Upper lobe of left lung (tissue), 6 donors: ENCODE results near the gene NHLRC4. TPM values are rescaled to one million over a fixed set of nuclear protein-coding genes. Genes with fewer than 3 reads are reported as not detected.
A peak's percentile ranks its signal among the peaks of the same experiment; 100 is the strongest.

Source experiments
- ATAC-seq, 2 donors: fragments of 200-7000 bp; cut with Tn5 transposase; one replicate each; pipeline ENCODE4 v1.9.1; 2022; ENCODE audit warnings: mild to moderate bottlenecking in 2 of 2, moderate library complexity in 2 of 2; ENCODE audit not compliant: low FRiP score in 2 of 2
- DNase-seq, 2 donors: peaks; one replicate each; pipeline ENCODE4 v3.0.0-alpha.2; 2019 to 2020
- H3K27ac ChIP-seq, 4 donors: fragments of 200-600 bp; sonication (generic); one replicate each; pipeline ENCODE4 v1.5.1; 2016 to 2019
- H3K27me3 ChIP-seq, 4 donors: fragments of 200-600 bp; sonication (generic); one replicate each; pipeline ENCODE4 v1.5.1; 2017 to 2019
- H3K36me3 ChIP-seq, 4 donors: fragments of 200-600 bp; sonication (generic); one replicate each; pipeline ENCODE4 v1.5.1; 2016 to 2019
- H3K4me1 ChIP-seq, 4 donors: fragments of 200-600 bp; sonication (generic); one replicate each; pipeline ENCODE4 v1.5.1; 2018 to 2019
- H3K4me3 ChIP-seq, 4 donors: fragments of 200-600 bp; sonication (generic); one replicate each; pipeline ENCODE4 v1.5.1; 2017 to 2019; ENCODE audit warnings: mild to moderate bottlenecking in 2 of 4, moderate library complexity in 1 of 4
- H3K9me3 ChIP-seq, 4 donors: fragments of 200-600 bp; sonication (generic); one replicate each; pipeline ENCODE4 v1.5.1; 2018 to 2019
- CTCF ChIP-seq, 6 experiments: fragments of 450-650 bp in 4 of 6; fragments of 200-600 bp in 2 of 6; sonication (generic) in 2 of 6; IDR thresholded peaks; one replicate each; pipeline ENCODE4 v1.5.1; 2016 to 2019; ENCODE audit warnings: antibody characterized with exemption in 6 of 6
- EP300 ChIP-seq, 4 donors: sonication (generic); formaldehyde crosslinking; IDR thresholded peaks; one replicate each; pipeline ENCODE4 v1.5.1; 2017; ENCODE audit warnings: antibody characterized with exemption in 4 of 4, control low read depth in 2 of 4
- POLR2A ChIP-seq, 4 donors: fragments of 450-650 bp; IDR thresholded peaks; one replicate each; pipeline ENCODE4 v1.5.1; 2016 to 2017; ENCODE audit warnings: antibody characterized with exemption in 4 of 4, mild to moderate bottlenecking in 2 of 4
- POLR2AphosphoS5 ChIP-seq, 2 donors: sonication (generic); formaldehyde crosslinking; IDR thresholded peaks; one replicate each; pipeline ENCODE4 v1.5.1; 2017; ENCODE audit warnings: antibody characterized with exemption in 2 of 2
- WGBS, 2 donors: methylation state at CpG; one replicate each; pipeline ENCODE4 v1.1.5; 2017 to 2018; 5-methylcytosine and 5-hydroxymethylcytosine counted together
- total RNA-seq, 6 donors: library from RNA; depleted of rRNA in 4 of 6; stranded (reverse); fragments of >200 nt in 4 of 6; gene quantifications; one replicate each; pipeline versions ENCODE4 v1.1.0 to v1.2.1, GENCODE V29; 2016 to 2021
- donor health status: DM: no; HTN: no; CAD: no; lungs with moderate emphysema.
- donor health status: DM: no; HTN: yes; CAD: no; lungs with severe emphysema.

Gene NHLRC4
- total RNA-seq, 6 donors from 2014 or later, result 1.2 to 7.8 (median 3.3) TPM

GRCh38 chr16:585351-585750 lies 18.5 kb downstream of the NHLRC4 start:
- ATAC-seq (no peak), DNase-seq (peak; percentile 45 to 77)
- Histone ChIP-seq H3K4me3 (no peak overlapping the region), H3K27ac (no peak overlapping the region), H3K9me3 (no peaks in the 10 kb centered on the region), H3K27me3 (no peaks in the 10 kb centered on the region), H3K36me3 (peaks cover 0 to 15% (median 7%) of the 10 kb centered on the region in 4 donors), H3K4me1 (peaks cover 13 to 24% (median 20%) of the 10 kb centered on the region in 4 donors)
- no peak for TF ChIP-seq POLR2A (IDR thresholded peaks at IDR 0.05)
- TF ChIP-seq POLR2AphosphoS5 (IDR thresholded peaks at IDR 0.05), result no peak
- TF ChIP-seq CTCF (IDR thresholded peaks at IDR 0.05), result peak in 2 of 6 experiments; percentile 14 to 48
- no peak for TF ChIP-seq EP300 (IDR thresholded peaks at IDR 0.05)
- 0 to 14% methylated on average over 1 of the region's 10 CpGs for WGBS, 2 donors

DNA sequence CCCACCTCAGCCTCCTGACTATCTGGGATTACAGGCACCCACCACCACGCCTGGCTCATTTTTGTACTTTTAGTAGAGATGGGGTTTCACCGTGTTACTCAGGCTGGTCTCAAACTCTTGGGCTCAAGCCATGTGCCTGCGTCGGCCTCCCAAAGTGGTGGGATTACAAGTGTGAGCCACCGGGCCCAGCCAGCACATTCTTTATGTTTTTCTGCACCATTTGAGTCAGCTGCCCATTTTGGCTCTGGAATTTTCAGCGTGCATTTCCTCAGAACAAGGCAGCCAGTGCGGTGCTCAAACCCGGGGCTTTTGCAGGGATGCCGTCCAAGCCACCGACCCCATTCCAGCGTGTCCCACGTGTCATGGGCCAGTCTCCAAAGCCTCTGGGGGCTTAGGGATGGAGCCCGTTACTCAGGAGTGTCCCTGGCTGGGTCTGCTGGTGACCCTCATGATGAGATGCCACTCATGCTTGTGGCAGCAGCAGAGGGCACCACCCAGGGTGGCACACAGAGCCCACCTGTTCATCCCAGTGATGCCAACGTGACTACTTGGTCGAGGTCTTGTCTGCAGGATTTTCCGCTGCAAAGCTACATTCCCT lies 19.3 kb downstream of the NHLRC4 start:
- DNase-seq, result no peak
- no peak for TF ChIP-seq CTCF (IDR thresholded peaks at IDR 0.05)
- TF ChIP-seq POLR2A (IDR thresholded peaks at IDR 0.05), result no peak
- no peaks in the 10 kb centered on the region for H3K27me3 ChIP-seq
- H3K36me3 ChIP-seq, result peaks cover 0 to 10% (median 3%) of the 10 kb centered on the region in 4 donors
- peaks cover 18 to 32% (median 27%) of the 10 kb centered on the region in 4 donors for H3K4me1 ChIP-seq
- no peaks in the 10 kb centered on the region for H3K9me3 ChIP-seq
- no peak for ATAC-seq
- H3K4me3 ChIP-seq, result no peak overlapping the region
- 48 to 51% methylated on average over 9 to 16 of the region's 16 CpGs for WGBS, 2 donors
- H3K27ac ChIP-seq, result no peak overlapping the region

DNA sequence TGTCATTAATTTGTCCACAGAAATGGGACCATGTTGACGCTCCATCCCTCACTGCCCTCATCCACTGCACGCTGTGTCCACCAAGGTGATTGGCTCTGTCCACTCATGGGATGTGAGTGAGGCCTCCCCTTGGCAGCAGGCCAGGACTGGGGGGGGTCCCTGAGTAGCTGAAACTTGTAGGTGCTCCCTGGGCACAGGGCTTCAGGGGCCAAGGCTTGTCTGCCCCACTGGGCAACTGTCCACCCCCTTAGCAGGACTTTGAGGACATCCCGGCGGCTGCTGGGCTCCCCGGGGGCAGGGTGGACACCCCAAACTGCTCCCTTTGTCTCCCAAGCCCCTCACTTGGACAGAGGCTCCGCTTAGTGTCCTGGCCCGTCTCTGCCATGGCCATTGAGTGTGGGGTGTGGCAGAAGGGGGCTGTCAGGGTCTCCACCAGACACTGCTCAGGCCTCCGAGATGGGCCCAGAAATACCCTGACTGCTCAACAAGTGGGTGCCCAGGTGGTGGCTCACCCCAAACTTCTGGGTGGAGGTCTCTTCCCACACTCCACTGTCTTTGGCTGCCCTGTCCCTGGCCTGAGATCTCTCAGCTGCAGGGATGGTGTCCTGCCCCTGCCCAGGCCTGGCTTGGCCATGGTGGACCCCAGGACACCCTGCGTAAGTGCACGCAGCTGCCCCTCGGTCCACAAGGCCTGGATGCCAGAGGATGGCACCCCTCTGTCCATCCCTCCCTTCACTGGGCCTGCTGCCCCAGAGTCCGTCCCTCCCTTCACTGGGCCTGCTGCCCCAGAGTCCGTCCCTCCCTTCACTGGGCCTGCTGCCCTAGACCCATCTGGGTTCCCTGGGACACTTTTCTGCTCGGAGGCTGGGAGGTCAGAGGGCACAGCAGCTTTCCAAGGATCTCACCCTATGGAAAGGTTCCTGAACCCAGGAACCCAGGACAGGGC lies 20.1 kb downstream of the NHLRC4 start:
- Histone ChIP-seq H3K36me3 (peaks cover 0 to 8% (median 2%) of the 10 kb centered on the region in 4 donors), H3K9me3 (no peaks in the 10 kb centered on the region), H3K4me1 (peaks cover 21 to 39% (median 34%) of the 10 kb centered on the region in 4 donors), H3K27ac (peak overlapping the region in 2 of 4 donors; percentile 13 to 95), H3K27me3 (no peaks in the 10 kb centered on the region), H3K4me3 (no peak overlapping the region)
- WGBS, 2 donors, result 78% methylated on average over 2 to 13 of the region's 14 CpGs
- ATAC-seq, result no peak
- peak in 1 of 2 donors; percentile 75 for DNase-seq
- TF ChIP-seq POLR2A (IDR thresholded peaks at IDR 0.05), result peak in 1 of 4 donors; percentile 10
- TF ChIP-seq CTCF (IDR thresholded peaks at IDR 0.05), result no peak

- no peaks in the 10 kb centered on the region for H3K9me3 ChIP-seq
- peak overlapping the region; percentile 95 to 98 (median 96) for H3K27ac ChIP-seq
- peaks cover 38 to 56% (median 51%) of the 10 kb centered on the region in 4 donors for H3K4me1 ChIP-seq
- TF ChIP-seq POLR2A (IDR thresholded peaks at IDR 0.05) (no peak), POLR2AphosphoS5 (IDR thresholded peaks at IDR 0.05) (no peak)
- no peaks in the 10 kb centered on the region for H3K27me3 ChIP-seq
- 1% methylated on average over 10 of the region's 21 CpGs; no CpG with 5 or more reads in 1 of the 2 donors for WGBS, 2 donors
- DNase-seq (peak in 1 of 2 donors; percentile 47), ATAC-seq (peak in 1 of 2 donors; percentile 0)
- peak overlapping the region; percentile 46 to 96 (median 82) for H3K4me3 ChIP-seq
- no peaks in the 10 kb centered on the region for H3K36me3 ChIP-seq
Measured at GRCh38 chr16:588639-588888, 21.8 kb downstream of the NHLRC4 start.

- Histone ChIP-seq H3K27ac (peak overlapping the region; percentile 95 to 98 (median 96)), H3K4me3 (peak overlapping the region; percentile 46 to 96 (median 82)), H3K27me3 (no peaks in the 10 kb centered on the region), H3K9me3 (no peaks in the 10 kb centered on the region), H3K4me1 (peaks cover 43 to 61% (median 56%) of the 10 kb centered on the region in 4 donors), H3K36me3 (no peaks in the 10 kb centered on the region)
- peak; percentile 96 to 100 for DNase-seq
- WGBS, 2 donors, result 0 to 3% methylated on average over 13 to 66 of the region's 107 CpGs
- TF ChIP-seq POLR2A (IDR thresholded peaks at IDR 0.05), result peak in 3 of 4 donors; percentile 89 to 97 (median 96)
- TF ChIP-seq CTCF (IDR thresholded peaks at IDR 0.05), result peak in 3 of 6 experiments; percentile 22 to 30 (median 24)
- TF ChIP-seq POLR2AphosphoS5 (IDR thresholded peaks at IDR 0.05), result peak; percentile 85 to 90
- peak in 1 of 4 donors; percentile 18 for TF ChIP-seq EP300 (IDR thresholded peaks at IDR 0.05)
- ATAC-seq, result peak; percentile 93 to 95
Measured at GRCh38 chr16:588889-589657, 22.3 kb downstream of the NHLRC4 start.
